Measurements from ENCODE around the gene DTHD1. TPM values are rescaled to one million over a fixed set of nuclear protein-coding genes. Genes with fewer than 3 reads are reported as not detected.

The DTHD1 gene
- total and polyA plus RNA-seq, 2 of the 8 experiments (the other 6 are each of a cell fraction or from before 2014, with no cell fraction given): not detected

GRCh38 chr4:36324808-36325207, 43.4 kb downstream of the DTHD1 start:
- Histone ChIP-seq H3K4ac (replicated peaks; ENCODE audit: insufficient read length, low read depth, low read length) (no peak overlapping the region), H4K5ac (ENCODE audit: insufficient read length, low read depth, low read length) (no peak overlapping the region), H3K27me3 (replicated peaks in 1 of 4; ENCODE audit: control insufficient read depth in 3 of 4, extremely low read depth in 1 of 4, insufficient read depth in 3 of 4, low read length in 3 of 4) (no peaks in the 10 kb centered on the region), H3K4me2 (ENCODE audit: insufficient read depth in 1 of 2, low read depth in 2 of 2, low read length in 2 of 2) (no peak overlapping the region), H2BK15ac (ENCODE audit: low read length) (no peak overlapping the region), H2BK20ac (ENCODE audit: low read length) (no peak overlapping the region), H2BK12ac (ENCODE audit: low read depth, low read length) (no peak overlapping the region), H3K14ac (ENCODE audit: insufficient read length) (no peak overlapping the region), H3K23me2 (ENCODE audit: low read depth, low read length) (no peaks in the 10 kb centered on the region), H4K20me1 (replicated peaks in 1 of 2; ENCODE audit: control insufficient read depth in 1 of 2, insufficient read depth in 2 of 2, low read length in 2 of 2) (no peaks in the 10 kb centered on the region), H3K79me1 (ENCODE audit: low read depth, low read length) (no peaks in the 10 kb centered on the region), H3K18ac (ENCODE audit: extremely low read depth, low read length) (no peak overlapping the region), H2BK120ac (replicated peaks; ENCODE audit: low read depth, low read length) (no peak overlapping the region), H3K36me3 (ENCODE audit: control insufficient read depth in 2 of 4, insufficient read depth in 4 of 4, low read length in 3 of 4) (peaks cover 0 to 2% (median 0%) of the 10 kb centered on the region in 4 experiments; a peak in 1 of 8 replicates), H3K9ac (replicated peaks in 1 of 4; ENCODE audit: extremely low read depth in 1 of 4, low read depth in 3 of 4, low read length in 3 of 4) (no peak overlapping the region), H2BK5ac (ENCODE audit: low read depth, low read length) (no peak overlapping the region), H3K27ac (ENCODE audit: low read depth, low read length) (no peak overlapping the region), H3K4me3 (ENCODE audit: extremely low read depth in 1 of 4, insufficient read depth in 2 of 4, low read depth in 3 of 4, low read length in 4 of 4) (no peak overlapping the region), H3K4me1 (replicated peaks in 1 of 4; ENCODE audit: control insufficient read depth in 3 of 4, insufficient read depth in 4 of 4, low read length in 3 of 4) (no peaks in the 10 kb centered on the region), H3K56ac (replicated peaks; ENCODE audit: insufficient read length, low read depth, low read length) (no peak overlapping the region), H3K79me2 (ENCODE audit: control insufficient read depth in 1 of 2, insufficient read depth in 2 of 2, low read length in 2 of 2) (no peaks in the 10 kb centered on the region), H4K8ac (ENCODE audit: extremely low read depth, insufficient read depth, low read length) (no peak overlapping the region), H2AFZ (ENCODE audit: low read length) (no peak overlapping the region), H3K9me3 (ENCODE audit: insufficient read depth in 2 of 2, low read depth in 1 of 2, low read length in 1 of 2) (no peaks in the 10 kb centered on the region), H2AK5ac (ENCODE audit: low read depth, low read length) (no peak overlapping the region), H3K23ac (ENCODE audit: insufficient read length) (no peak overlapping the region), H4K91ac (replicated peaks; ENCODE audit: insufficient read length, low read length) (no peak overlapping the region)
- FAIRE-seq (no peak), DNase-seq (ENCODE audit: low read depth in 1 of 2, low spot score in 2 of 2) (no peak)
- POLR2A ChIA-PET (ENCODE audit: partially characterized antibody): no interaction called here
- WGBS, 2 experiments (ENCODE audit: extremely low coverage in 1 of 2, insufficient coverage in 1 of 2, insufficient read length in 1 of 2, insufficient replicate concordance in 2 of 2, low coverage in 1 of 2, low lambda C conversion rate in 2 of 2, missing lambda C conversion rate in 1 of 2): 87% methylated on average over 4 of the region's 4 CpGs; no CpG with 5 or more reads in 1 of the 2 experiments
- CTCF ChIA-PET (ENCODE audit: partially characterized antibody): no interaction called here
- no peak for TF ChIP-seq CHD1 (IDR thresholded peaks at IDR 0.05; ENCODE audit: low read depth, low read length)
- TF ChIP-seq SRF (IDR thresholded peaks at IDR 0.05; ENCODE audit: low read depth, low read length): no peak
- TF ChIP-seq YY1 (IDR thresholded peaks at IDR 0.05; ENCODE audit: low read depth, low read length): no peak
